Right atrium auricular region (tissue), 2 donors: ENCODE results near the gene AIDA. TPM values are rescaled to one million over a fixed set of nuclear protein-coding genes. Genes with fewer than 3 reads are reported as not detected.
A peak's percentile ranks its signal among the peaks of the same experiment; 100 is the strongest.

Experiments used
- DNase-seq: peaks from one replicate; pipeline ENCODE4 v3.0.0-alpha.2; 2019; ENCODE audit warnings: low spot score
- H3K27ac ChIP-seq, 2 donors: fragments of 200-600 bp; sonication (generic); 1 replicate in 1 of 2; 2 replicates in 1 of 2; pipeline ENCODE4 v1.5.1; 2016 to 2019
- H3K27me3 ChIP-seq, 2 donors: fragments of 200-600 bp; sonication (generic); one replicate each; pipeline versions ENCODE4 v1.5.1 to v1.6.0; 2017 to 2019
- H3K36me3 ChIP-seq: fragments of 200-600 bp; sonication (generic); one replicate; pipeline ENCODE4 v1.5.1; 2016
- H3K4me1 ChIP-seq, 2 donors: fragments of 200-600 bp; sonication (generic); one replicate each; pipeline versions ENCODE4 v1.5.1 to v1.6.0; 2017 to 2019
- H3K4me3 ChIP-seq, 2 donors: fragments of 200-600 bp; sonication (generic); 1 replicate in 1 of 2; 2 replicates in 1 of 2; pipeline ENCODE4 v1.5.1; 2017 to 2019; ENCODE audit warnings: mild to moderate bottlenecking in 1 of 2, moderate library complexity in 1 of 2
- H3K9me3 ChIP-seq, 2 donors: fragments of 200-600 bp; sonication (generic); one replicate each; pipeline ENCODE4 v1.5.1; 2019
- total RNA-seq, 2 donors: library from RNA; depleted of rRNA; stranded (reverse); fragments of >200 nt; gene quantifications; one replicate each; pipeline ENCODE4 v1.1.0, GENCODE V29; 2016
- TF ChIP-seq, protein P1 (sequence below), 2 donors: fragments of 200-600 bp; sonication (generic); IDR thresholded peaks; one replicate each; pipeline ENCODE4 v1.5.1; 2019; ENCODE audit warnings: antibody characterized with exemption in 2 of 2

The AIDA gene
- total RNA-seq, 2 donors from 2014 or later, result 40.0 to 42.4 TPM

- Histone ChIP-seq H3K36me3 (peaks cover 75% of the 10 kb centered on the region), H3K9me3 (no peaks in the 10 kb centered on the region), H3K27me3 (no peaks in the 10 kb centered on the region), H3K4me1 (peaks cover 0 to 3% of the 10 kb centered on the region in 2 donors), H3K27ac (no peak overlapping the region), H3K4me3 (no peak overlapping the region)
- DNase-seq, result no peak
- TF ChIP-seq, protein P1, sequence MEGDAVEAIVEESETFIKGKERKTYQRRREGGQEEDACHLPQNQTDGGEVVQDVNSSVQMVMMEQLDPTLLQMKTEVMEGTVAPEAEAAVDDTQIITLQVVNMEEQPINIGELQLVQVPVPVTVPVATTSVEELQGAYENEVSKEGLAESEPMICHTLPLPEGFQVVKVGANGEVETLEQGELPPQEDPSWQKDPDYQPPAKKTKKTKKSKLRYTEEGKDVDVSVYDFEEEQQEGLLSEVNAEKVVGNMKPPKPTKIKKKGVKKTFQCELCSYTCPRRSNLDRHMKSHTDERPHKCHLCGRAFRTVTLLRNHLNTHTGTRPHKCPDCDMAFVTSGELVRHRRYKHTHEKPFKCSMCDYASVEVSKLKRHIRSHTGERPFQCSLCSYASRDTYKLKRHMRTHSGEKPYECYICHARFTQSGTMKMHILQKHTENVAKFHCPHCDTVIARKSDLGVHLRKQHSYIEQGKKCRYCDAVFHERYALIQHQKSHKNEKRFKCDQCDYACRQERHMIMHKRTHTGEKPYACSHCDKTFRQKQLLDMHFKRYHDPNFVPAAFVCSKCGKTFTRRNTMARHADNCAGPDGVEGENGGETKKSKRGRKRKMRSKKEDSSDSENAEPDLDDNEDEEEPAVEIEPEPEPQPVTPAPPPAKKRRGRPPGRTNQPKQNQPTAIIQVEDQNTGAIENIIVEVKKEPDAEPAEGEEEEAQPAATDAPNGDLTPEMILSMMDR (IDR thresholded peaks at IDR 0.05), result no peak
These were observed 59.6 kb downstream of the AIDA start for GRCh38 chr1:222652676-222653075.

DNA sequence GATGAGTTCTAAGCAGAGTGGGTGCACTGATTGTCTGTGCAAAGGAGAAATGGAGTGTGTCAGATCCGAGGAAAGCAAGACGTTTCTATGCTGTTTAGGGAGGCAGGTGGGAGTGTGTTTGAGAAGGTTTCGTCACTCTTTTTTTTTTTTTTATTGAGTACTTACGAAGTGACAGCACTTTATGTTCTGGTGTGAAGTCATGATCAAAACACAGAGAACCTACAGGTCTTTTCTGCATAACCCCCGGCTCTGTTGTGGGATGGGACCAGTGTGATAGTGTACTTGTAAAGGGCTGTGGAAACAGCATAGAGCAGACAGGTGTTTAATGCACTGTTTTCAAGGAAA, 67.7 kb downstream of the AIDA start:
- Histone ChIP-seq H3K27ac (peak overlapping the region; percentile 94), H3K4me3 (peak overlapping the region; percentile 73 to 86), H3K9me3 (no peaks in the 10 kb centered on the region), H3K36me3 (peaks cover 14% of the 10 kb centered on the region), H3K27me3 (no peaks in the 10 kb centered on the region), H3K4me1 (peaks cover 0 to 18% of the 10 kb centered on the region in 2 donors)
- TF ChIP-seq, protein P1 (IDR thresholded peaks at IDR 0.05), result no peak
- DNase-seq, result no peak

- peaks cover 0 to 18% of the 10 kb centered on the region in 2 donors for H3K4me1 ChIP-seq
- no peaks in the 10 kb centered on the region for H3K27me3 ChIP-seq
- H3K36me3 ChIP-seq, result peaks cover 9% of the 10 kb centered on the region
- peak; percentile 98 for DNase-seq
- H3K4me3 ChIP-seq, result peak overlapping the region; percentile 73 to 86
- TF ChIP-seq, protein P1 (IDR thresholded peaks at IDR 0.05), result peak in 1 of 2 donors; percentile 17
- peak overlapping the region; percentile 94 for H3K27ac ChIP-seq
- no peaks in the 10 kb centered on the region for H3K9me3 ChIP-seq
These were observed 68.2 kb downstream of the AIDA start for GRCh38 chr1:222643938-222644635.

- no peaks in the 10 kb centered on the region for H3K27me3 ChIP-seq
- no peaks in the 10 kb centered on the region for H3K9me3 ChIP-seq
- peak overlapping the region; percentile 94 for H3K27ac ChIP-seq
- peaks cover 0 to 18% of the 10 kb centered on the region in 2 donors for H3K4me1 ChIP-seq
- H3K36me3 ChIP-seq, result peaks cover 6% of the 10 kb centered on the region
- peak overlapping the region; percentile 73 to 86 for H3K4me3 ChIP-seq
- TF ChIP-seq, protein P1 (IDR thresholded peaks at IDR 0.05), result no peak
- DNase-seq, result no peak
These were observed 68.7 kb downstream of the AIDA start for GRCh38 chr1:222643606-222643937.

DNA sequence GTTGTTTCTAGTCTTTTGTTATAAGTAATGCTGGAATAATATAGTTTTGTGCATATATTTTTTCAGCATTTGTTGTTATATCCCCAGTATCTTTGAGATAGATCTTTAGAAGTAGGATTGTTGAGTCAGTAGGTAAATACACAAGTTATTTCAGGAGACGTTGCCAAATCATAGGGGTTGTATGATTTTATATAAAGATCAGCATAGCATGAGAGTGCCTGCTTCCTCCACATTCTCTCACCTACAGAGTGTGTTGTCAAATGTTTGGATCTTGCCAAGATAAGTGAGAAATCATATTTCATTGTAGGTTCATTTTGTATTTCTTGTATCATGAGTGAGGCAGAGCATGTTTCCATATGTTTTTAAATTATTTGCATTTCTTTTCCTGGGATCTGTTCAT, 69.8 kb downstream of the AIDA start:
- TF ChIP-seq, protein P1 (IDR thresholded peaks at IDR 0.05), result no peak

More for the DNA sequence above, 69.8 kb downstream of the AIDA start:
- H3K9me3 ChIP-seq, result no peaks in the 10 kb centered on the region
- no peak overlapping the region for H3K4me3 ChIP-seq
- H3K27me3 ChIP-seq, result no peaks in the 10 kb centered on the region
- H3K4me1 ChIP-seq, result peaks cover 0 to 18% of the 10 kb centered on the region in 2 donors
- H3K36me3 ChIP-seq, result peaks cover 6% of the 10 kb centered on the region
- DNase-seq, result no peak
- H3K27ac ChIP-seq, result no peak overlapping the region
